NCI-H2081 treated with DMSO at 0.1 percent for 48 hours (cell line): ENCODE measurements around the gene PRAF2.
A peak's percentile ranks its signal among the peaks of the same experiment; 100 is the strongest.

Experiments used
- DNase-seq: peaks from one replicate; lab custom pipeline; 2025; lab: John Stamatoyannopoulos, UW

PRAF2 gene, protein sequence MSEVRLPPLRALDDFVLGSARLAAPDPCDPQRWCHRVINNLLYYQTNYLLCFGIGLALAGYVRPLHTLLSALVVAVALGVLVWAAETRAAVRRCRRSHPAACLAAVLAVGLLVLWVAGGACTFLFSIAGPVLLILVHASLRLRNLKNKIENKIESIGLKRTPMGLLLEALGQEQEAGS

DNA sequence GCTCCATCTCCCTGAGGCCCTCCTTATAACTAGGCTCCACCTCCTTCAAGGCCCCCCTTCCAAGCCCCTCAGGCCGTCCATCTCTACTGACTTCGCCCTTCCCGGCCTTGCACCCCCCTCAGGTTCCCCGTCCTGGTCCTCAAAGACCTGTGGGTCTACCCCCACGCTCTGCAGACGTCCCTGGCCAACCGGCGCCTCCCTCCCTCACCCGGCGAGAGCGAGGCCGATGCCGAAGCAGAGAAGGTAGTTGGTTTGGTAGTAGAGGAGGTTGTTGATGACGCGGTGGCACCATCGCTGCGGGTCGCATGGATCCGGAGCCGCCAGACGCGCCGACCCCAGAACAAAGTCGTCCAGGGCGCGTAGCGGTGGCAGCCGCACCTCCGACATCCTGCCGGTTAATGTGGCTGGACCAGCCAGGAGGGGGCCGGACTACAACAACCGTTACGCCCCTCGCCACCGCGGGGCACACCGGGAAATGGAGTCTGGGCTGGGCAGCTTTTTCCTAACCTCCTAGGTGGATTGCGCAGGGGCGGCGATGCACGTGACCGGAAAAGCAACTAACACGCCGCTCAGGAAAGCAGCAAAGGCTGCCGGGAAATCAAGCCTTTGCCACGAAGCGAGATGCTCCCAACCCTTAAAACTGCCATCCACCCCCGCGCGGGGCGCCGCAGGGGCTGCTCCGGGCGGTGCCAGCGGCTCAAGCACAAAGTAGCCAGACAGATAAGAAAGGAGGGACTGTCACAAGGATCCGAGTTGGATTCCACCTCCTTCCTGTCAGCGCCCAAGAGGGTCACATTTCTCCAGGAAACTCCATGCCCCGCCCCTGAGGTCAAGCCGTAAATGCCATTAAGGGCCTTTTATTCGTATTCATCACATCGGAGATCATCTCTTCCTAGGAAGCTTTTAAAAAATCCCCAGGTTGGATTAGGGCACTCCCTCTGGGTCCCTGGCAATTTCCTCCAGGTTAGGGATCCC lies at the start of gene PRAF2:
Gene PRAF2, minus strand, starts transcription at position 402 of the 975 bp plus-strand sequence. Its CDS starts 15 bp downstream, at position 387.
- DNase-seq: peak; percentile 64

DNA sequence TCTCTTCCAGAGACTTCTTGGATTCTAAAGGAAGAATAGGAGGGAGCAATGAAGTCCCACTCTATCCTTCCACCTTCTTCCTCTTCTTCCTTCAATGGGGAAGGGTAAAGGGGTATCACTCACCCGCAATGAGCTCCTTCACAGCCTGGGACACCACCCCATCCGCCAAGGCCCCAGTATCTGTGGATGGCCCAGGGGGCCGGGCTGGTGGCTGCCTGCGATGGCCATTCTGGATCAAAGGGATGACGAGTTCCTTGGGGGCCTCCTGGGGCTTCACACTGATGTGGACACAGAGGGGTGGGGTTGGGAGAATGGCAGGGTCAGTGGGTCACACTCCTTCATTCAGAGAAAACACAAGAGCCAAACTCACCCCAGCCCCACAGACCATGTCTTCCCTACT lies 48.7 kb upstream of the PRAF2 start:
- no peak for DNase-seq

DNA sequence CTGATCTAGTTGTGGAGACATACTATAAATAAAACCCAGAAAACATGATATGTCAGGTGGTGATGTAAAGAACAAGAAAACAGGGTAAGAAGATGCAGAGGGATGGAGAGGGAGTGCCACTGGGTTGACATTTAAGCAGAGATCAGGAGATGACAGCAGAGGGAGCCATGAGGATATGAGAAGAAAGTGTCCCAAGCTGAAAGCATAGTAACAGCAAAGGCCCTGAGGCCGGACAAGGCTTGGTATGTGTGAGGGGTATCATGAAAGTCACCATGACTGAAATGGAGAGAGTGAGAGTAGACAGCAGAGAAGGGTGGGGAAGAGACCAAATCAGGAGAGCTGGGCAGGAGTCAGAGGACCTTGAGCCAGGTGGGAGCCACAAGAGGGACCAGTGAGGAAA lies 46.3 kb upstream of the PRAF2 start:
- no peak for DNase-seq

DNA sequence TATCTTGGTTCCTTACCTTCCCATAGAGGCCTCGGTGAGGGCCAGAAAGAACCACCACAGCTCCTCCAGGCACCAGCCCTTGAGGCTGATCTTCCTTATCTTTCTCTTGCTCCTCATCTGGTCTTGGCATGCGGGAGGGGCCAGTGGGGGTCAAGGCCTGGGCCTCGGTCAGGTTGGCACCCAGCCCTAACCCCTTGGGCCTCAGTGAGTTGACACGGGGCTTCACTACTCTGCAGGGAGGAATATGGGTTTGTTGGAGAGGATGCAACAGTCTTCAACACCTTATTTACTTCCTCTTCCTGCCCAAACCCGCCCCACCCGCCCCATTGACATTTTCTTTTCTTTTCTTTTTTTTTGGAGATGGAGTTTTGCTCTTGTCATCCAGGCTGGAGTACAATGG lies 43.8 kb upstream of the PRAF2 start:
- DNase-seq: no peak

DNA sequence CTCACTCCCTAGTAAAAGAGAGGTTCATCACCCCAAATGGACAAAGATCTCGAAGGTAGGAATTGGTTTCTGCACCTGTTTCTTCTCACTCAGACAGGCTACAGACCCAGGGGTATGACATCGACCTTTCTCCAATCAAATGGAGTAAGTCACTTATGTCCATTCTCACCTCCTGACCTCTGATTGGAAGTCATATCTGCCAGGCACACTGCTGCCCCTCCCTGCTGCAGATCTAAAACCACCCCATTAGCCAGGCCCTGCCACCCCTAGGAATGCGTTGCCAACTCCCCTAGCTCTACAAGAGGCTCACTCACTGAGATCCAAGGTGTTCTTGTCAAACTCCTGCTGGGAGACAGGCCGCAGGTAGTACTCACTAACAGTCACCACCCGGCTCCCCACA lies 42.9 kb upstream of the PRAF2 start:
- DNase-seq: no peak

DNA sequence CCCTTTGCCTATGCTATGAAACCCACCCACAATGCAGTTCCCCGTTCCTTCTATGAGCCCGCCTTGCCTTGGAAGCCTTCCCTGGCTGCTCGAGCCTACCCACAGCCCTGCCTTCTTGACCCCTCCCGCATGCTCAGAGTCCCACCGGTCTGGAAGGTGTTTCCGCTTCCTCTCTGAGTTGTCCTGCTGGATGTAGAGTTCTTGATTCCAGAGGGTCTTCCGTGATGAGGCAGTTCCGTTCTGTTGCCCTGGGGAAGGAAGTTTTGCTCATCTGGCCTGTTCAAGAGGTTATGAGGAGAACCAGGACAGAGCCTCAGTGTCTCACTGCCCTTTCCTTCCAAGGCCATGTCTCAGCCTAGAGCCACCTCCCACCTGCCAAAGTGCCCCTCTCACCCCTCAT lies 42.3 kb upstream of the PRAF2 start:
- no peak for DNase-seq

DNA sequence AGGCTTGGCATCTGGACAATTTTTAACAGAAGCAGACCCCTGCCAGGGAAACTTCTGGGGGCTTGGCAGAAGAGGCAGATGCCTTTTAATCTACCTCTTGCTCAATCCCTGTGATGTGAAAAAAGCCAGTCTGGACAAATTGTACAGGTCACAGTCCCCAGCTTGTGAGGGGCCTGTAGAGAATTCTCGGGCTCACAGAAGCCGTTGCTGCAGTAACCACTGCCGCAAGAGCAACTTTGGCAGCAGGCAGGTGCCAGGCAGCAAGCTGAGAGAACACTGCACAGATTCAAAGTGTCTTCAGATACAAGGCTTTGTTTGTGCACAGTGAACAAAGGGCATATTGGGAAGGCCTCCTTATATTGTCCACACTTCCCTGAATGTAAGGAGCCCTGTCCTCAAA lies 38.0 kb upstream of the PRAF2 start:
- no peak for DNase-seq

DNA sequence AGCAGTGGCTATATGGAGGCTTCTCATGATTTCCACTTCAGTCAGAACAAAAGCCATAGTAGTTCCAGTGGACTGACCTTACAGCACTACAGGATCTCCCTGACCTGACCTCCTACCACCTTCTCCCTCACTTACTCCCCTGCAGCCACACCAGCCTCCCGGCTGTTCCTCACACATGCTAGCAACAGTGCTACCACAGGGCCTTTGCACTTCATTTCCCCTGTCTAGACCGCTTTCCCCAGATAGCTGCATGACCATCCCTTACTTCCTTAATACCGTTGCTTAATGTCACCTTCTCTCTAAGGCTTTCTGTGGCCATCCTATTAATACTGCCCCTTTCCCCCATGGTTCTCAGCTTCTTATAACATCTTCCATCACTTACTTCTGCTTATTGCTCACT lies 36.6 kb upstream of the PRAF2 start:
- DNase-seq: no peak

DNA sequence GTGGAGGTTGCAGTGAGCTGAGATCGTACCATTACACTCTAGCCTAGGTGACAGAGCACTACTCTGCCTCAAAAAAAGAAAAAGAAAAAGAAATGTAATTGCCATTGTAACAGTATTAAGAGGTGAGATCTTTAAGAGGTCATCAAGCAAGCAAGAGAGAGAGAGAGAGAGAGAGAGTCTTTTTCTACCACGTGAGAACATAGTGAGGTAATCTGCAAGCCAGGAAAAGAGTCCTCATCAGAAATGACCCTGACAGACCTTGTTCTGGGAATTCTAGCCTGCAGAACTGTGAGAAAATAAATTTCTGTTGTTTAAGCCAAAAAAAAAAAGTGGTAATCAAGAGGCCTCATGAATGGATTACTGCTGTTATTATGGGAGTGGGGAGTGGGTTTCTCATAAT lies 34.8 kb upstream of the PRAF2 start:
- no peak for DNase-seq

DNA sequence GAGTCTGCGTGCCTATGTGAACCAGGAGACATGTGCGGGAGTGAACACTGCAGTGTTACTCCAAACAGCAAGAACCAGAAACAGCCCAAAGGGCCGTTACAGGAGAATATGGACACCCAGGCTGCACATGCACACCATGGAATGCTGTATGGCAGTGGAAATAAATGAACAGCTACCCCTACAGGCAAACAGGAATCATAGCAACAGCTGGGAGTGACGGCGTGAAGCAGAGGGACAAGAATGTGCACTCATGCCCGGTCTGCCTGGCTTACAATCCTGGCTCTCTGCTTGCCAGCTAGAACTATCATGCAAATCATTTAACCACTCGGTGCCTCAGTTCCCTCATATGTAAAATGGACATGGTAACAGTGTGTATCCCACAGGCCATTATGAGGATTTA lies 33.1 kb upstream of the PRAF2 start:
- no peak for DNase-seq

DNA sequence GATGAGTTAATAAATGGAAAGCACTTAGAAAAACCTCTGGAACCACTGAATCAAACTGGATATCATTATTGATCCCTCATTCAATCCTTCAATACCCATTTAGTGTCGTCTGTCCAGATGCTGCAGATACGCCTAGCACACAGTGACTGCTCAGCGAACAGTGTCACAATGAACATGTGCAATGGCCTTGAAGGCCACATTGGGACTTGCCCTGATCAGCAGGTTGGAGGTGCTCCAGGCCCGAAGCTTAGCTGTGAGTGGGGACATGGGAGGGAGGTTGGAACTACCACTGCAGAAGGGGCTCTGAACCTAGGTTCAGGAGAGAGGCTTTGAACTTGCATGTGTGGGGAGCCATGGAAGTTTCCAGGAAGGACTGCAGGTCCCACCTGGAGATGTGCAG lies 32.5 kb upstream of the PRAF2 start:
- DNase-seq: no peak

DNA sequence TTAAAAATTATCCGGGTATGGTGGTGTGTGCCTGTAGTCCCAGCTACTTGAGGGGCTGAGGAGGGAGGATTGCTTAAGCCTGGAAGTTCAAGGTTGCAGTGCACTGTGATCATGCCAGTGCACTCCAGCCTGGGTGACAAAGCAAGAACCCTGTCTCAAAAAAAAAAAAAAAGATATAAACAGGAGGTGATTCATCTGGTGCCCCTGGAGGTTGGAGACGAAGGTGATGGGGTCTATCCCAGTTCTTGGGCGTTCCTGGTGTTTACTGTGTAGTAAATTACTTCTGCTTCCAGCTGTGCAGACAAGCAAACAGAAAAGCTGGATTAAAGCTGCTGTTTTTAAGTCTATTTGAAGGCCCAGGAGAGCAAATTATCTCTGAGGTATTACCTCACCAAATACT lies 29.8 kb upstream of the PRAF2 start:
- no peak for DNase-seq

DNA sequence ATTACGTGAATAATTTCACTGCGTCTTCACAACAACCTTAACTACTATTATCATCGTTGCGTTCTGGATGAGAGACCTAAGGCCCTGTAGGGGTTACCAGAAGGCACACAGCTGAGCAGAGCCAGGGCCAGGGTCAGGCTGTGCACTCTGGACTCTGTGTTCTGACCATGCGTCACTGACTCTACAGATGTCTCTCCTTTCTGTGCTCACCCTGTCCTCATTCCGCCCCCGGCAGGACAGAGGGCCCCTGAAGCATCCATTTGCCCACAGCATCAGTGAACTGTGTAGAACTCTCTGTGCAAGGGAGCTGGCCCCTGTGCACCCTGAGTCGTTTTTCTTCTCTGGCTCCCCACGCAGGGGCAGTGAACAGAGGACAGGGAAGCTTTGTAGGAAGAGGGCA lies 28.4 kb upstream of the PRAF2 start:
- no peak for DNase-seq

DNA sequence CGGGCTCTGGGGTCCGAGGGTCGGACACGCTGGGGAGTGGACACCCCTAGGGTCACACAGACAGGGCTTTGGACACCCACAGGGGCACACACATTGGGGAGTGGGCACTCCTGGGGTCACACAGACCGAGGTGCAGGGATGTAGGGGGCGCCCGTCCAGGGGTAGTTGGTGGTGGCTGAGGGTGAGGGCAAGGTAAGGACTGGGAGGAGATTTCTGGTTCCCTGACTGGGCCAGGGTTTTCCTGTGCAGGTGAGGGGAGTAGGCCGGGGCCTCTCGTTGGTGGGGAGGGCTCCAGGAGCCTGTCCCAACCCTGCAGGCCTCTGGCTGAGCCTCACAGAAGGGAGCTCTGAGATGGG lies 27.8 kb upstream of the PRAF2 start:
- DNase-seq: no peak

DNA sequence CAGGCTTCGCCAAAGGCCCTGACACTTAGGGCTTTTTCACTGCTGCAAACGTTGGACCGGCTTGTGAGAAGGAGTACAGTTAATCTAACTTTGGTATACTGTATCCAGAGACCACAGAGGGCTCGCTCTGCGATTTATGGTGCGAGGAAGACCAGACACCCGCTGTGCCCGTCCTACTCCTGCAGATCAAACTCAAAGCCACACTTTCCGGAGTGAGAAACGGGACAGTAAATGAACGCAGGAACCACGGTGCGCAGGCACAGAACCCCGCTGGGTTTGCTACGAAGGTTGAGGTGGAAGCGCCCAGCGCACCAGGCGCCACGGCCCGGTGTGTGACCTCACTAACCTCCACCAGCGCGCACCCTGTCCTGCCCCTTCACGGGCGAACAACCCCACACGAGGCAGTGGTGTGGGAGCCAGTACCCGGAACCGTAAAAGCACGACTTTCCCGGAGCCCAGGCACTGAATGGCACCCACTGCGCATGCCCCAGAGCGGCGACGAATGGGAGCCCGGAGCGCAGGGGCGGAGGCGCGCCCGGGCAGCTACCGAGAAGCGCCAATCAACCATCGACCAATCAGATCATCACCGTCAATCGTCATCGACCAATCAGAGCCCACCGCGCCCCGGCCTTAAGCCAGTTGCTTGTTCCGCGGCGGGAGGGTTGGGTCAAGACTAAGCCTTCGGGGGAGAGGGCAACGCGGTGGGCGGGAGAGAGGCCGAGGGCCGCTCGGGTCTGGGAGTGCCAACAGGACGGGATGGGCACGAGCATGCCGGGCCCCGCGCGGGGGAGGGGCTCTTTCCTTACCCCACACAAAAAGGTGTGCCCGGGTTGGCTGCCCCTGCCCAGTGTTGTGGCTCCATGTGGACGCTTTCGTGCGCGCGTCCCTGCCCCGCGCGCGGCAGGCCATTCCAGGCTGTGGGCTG lies 27.2 kb upstream of the PRAF2 start:
- DNase-seq: peak; percentile 85

DNA sequence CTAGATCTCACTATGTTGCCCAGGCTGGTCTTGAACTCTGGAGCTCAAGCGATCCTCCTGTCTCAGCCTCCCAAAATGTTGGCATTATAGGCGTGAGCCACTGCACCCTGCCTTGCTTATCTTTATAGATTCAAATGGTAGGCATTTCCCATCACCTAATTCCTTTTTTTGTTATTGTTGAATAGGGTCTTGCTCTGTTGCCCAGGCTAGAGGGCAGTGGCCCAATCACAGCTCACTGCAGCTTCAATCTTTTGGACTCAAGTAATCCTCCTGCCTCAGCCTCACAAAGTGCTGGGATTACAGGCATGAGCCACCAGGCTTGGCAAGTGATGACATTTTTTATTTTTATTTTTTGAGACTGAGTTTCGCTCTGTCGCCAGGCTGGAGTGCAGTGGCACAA lies 22.6 kb upstream of the PRAF2 start:
- no peak for DNase-seq

DNA sequence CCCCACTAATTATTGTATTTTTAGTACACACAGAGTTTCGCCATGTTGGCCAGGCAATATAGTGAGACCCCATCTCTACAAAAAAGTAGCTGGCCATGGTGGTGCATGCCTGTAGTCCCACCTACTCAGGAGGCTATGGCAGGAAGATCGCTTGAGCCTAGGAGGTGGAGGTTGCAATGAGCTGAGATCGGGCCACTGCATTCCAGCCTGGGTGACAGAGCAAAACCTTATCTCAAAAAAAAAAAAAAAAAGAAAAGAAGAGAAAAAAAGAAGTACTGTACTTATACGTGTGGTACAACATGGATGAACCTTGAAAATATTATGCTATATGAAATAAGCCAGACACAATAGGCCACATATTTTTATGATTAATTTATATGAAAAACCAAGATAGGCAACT lies 15.8 kb upstream of the PRAF2 start:
- no peak for DNase-seq

DNA sequence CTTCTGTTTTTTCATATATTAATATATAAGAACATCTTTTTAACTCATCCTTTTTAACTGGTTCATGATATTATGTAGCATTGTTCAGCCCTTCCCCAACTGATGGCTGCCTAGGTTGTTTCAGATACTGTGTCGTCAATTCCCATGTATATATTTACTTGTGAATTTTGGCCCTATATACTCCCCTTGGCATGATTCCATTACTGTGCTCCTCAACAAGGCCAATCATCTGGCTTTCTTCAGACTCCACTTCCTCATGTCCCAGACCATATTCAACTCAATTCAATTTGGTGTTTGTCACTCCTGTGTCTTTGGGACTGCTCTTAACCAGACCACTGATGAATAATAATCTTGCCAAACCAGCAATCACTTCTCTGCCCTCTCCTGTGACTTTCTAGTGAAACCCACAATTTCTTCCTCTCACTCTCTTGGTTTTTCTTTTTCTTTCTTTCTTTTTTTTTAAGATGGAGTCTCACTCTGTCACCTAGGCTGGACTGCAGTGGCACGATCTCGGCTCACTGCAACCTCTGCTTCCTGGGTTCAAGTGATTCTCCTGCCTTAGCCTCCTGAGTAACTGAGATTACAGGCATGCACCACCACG lies 8.6 kb upstream of the PRAF2 start:
- DNase-seq: no peak

DNA sequence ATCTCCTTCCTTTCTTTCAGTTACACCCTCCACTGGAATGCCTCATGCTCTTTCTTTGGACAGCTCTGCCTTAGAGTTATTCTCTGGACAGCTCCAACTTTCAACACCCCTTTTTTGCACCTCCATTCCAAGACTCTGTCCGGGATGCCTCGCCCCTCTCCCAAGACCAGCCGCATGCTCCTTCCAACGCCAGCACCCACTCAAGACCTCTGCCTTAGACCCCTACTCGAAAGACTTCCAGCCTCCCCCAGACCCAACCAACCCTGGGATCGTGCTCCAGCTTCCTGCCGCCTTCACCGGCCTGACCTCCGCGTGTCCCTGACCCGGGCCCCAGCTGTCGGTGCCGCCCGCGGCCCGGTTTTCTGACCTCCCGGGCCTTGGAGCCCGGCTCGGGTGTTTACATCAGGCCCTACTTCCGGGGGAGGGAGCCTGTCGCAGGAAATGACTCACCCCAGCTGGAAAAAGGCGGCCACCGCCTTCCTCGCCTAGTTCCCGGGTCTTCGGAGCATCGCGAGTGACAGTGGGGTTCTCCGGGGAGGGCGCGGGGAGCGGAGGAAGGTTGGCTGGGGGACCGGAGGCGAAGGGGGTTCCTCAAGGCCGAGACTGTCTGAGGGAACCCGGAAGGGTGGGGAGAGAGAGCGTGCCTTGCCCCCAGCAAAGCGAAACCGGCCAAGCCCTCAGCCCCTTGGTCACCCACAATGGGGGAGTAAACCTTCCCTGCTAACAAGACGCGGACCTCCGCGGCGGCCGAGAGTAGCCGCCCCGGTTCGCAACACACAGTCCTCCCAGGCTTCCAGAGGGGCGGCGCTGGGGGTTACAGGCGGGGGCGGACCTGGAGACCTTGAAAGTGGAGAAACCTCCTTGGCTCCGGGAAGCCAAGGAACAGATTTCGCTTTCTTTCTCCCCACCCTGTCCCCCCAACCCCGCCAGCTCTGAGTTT lies 6.0 kb upstream of the PRAF2 start, which contains the start of gene WDR45:
Gene WDR45, minus strand, starts transcription at position 399 of the 940 bp plus-strand sequence. CDS start 1,792 bp downstream, outside the sequence.
- DNase-seq: no peak

DNA sequence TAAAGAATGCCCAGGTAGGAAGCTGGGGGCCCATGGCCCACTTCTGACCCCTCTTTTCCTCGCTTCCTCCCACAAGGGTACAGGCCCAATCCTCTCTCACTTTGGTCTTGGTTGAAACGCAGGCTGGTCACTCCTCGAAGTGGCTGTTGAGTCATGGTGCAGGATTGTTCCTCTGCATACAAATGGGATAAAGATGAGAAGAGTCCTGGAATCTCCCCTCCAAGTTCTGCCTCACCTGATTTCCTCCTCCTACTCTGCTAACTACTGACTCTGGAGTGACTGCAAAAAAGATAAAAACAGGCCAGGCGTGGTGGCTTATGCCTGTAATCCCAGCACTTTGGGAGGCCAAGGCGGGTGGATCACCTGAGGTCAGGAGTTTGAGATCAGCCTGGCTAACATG lies 4.1 kb upstream of the PRAF2 start:
- no peak for DNase-seq

DNA sequence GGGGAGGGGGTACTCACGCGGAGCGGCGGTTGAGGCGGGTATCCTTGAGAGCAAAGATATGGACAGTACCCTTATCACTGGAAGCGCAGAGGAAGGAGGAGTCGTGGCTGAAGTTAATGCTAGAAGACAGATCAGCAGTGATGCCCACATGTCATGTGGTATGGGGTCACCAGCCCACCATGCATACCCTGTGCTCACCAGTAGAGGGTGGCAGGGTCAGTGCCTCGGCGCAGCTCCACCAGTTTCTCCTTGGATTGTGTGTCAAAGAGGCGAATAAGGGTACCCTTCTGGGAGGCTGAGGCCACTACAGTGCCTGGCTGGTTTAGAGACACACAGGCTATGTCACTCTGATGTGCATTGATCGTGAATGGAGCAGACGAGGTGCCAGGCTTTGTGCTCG lies 1.5 kb upstream of the PRAF2 start:
- DNase-seq: no peak
